SK-N-SH treated with all-trans-retinoic acid at 6 μM for 48 hours (cell line): Measurements from ENCODE around the gene HES1.

ENCODE experiments used
- ATAC-seq: fragments of 200-7000 bp; cut with Tn5 transposase; 3 replicates; pipeline ENCODE4 v1.9.1; 2020; ENCODE audit warnings: mild to moderate bottlenecking, moderate library complexity
- ARNTL ChIP-seq: fragments of 450-650 bp; formaldehyde crosslinking; IDR thresholded peaks from 2 replicates; pipeline ENCODE4 v1.5.0; 2020; ENCODE audit warnings: low read depth, mild to moderate bottlenecking, moderate library complexity, borderline replicate concordance
- BACH2 ChIP-seq: fragments of 250-450 bp; sonication (Bioruptor Pico); IDR thresholded peaks from 2 replicates; pipeline ENCODE4 v1.9.0; 2021; ENCODE audit warnings: mild to moderate bottlenecking, borderline replicate concordance
- CREB5 ChIP-seq: fragments of 250-450 bp; sonication (Bioruptor Pico); IDR thresholded peaks from 2 replicates; pipeline ENCODE4 v1.5.1; 2020; ENCODE audit warnings: low read depth, mild to moderate bottlenecking, moderate library complexity
- CSDC2 ChIP-seq: fragments of 250-450 bp; sonication (Bioruptor Pico); IDR thresholded peaks from 2 replicates; pipeline ENCODE4 v1.5.0; 2020; ENCODE audit warnings: mild to moderate bottlenecking, moderate library complexity
- CSRNP3 ChIP-seq: fragments of 250-450 bp; sonication (Bioruptor Pico); IDR thresholded peaks from 2 replicates; pipeline ENCODE4 v1.5.1; 2021; ENCODE audit warnings: mild to moderate bottlenecking, moderate library complexity
- ESRRG ChIP-seq: fragments of 250-450 bp; sonication (Bioruptor Pico); IDR thresholded peaks from 2 replicates; pipeline ENCODE4 v1.6.1; 2021; ENCODE audit warnings: mild to moderate bottlenecking
- GLIS3 ChIP-seq: fragments of 250-450 bp; sonication (Bioruptor Pico); IDR thresholded peaks from 2 replicates; pipeline ENCODE4 v1.5.0; 2020; ENCODE audit warnings: mild to moderate bottlenecking, moderate library complexity
- OSR1 ChIP-seq: fragments of 250-450 bp; sonication (Bioruptor Pico); IDR thresholded peaks from 2 replicates; pipeline ENCODE4 v1.8.0; 2022; ENCODE audit warnings: moderate library complexity, mild to moderate bottlenecking, inconsistent platforms
- PATZ1 ChIP-seq: fragments of 250-450 bp; sonication (Bioruptor Pico); IDR thresholded peaks from 2 replicates; pipeline ENCODE4 v1.8.0; 2020; ENCODE audit warnings: mild to moderate bottlenecking, moderate library complexity, borderline replicate concordance
- PPARA ChIP-seq: fragments of 250-450 bp; sonication (Bioruptor Pico); IDR thresholded peaks from 2 replicates; pipeline ENCODE4 v1.5.0; 2020; ENCODE audit warnings: mild to moderate bottlenecking, borderline replicate concordance
- RARB ChIP-seq: fragments of 250-450 bp; sonication (Bioruptor Pico); IDR thresholded peaks from 2 replicates; pipeline ENCODE4 v1.8.0; 2021; ENCODE audit warnings: mild to moderate bottlenecking, moderate library complexity
- SNAI2 ChIP-seq: fragments of 250-450 bp; sonication (Bioruptor Pico); IDR thresholded peaks from 2 replicates; pipeline ENCODE4 v1.5.0; 2020; ENCODE audit warnings: mild to moderate bottlenecking, moderate library complexity
- TCF4 ChIP-seq: fragments of 250-450 bp; sonication (Bioruptor Pico); IDR thresholded peaks from 2 replicates; pipeline ENCODE4 v1.8.0; 2021; ENCODE audit warnings: mild to moderate bottlenecking, moderate library complexity, borderline replicate concordance
- TSHZ2 ChIP-seq: fragments of 250-450 bp; sonication (Bioruptor Pico); IDR thresholded peaks from 2 replicates; pipeline ENCODE4 v1.5.0; 2020; ENCODE audit warnings: mild to moderate bottlenecking, moderate library complexity
- ZC3H10 ChIP-seq: fragments of 250-450 bp; sonication (Bioruptor Pico); IDR thresholded peaks from 2 replicates; pipeline ENCODE4 v1.5.1; 2021; ENCODE audit warnings: mild to moderate bottlenecking, moderate library complexity
- ZFP3 ChIP-seq: fragments of 250-450 bp; sonication (Bioruptor Pico); IDR thresholded peaks from 2 replicates; pipeline ENCODE4 v1.5.0; 2020; ENCODE audit warnings: mild to moderate bottlenecking, moderate library complexity
- ZFP30 ChIP-seq: fragments of 450-650 bp; formaldehyde crosslinking; IDR thresholded peaks from 2 replicates; pipeline ENCODE4 v1.5.0; 2022; ENCODE audit warnings: mild to moderate bottlenecking, moderate library complexity
- ZNF565 ChIP-seq: fragments of 450-650 bp; formaldehyde crosslinking; conservative IDR thresholded peaks from 2 replicates; pipeline ENCODE4 v1.5.0; 2020; ENCODE audit warnings: low read depth, mild to moderate bottlenecking, moderate library complexity
- ZNF70 ChIP-seq: fragments of 450-650 bp; formaldehyde crosslinking; IDR thresholded peaks from 2 replicates; pipeline ENCODE4 v1.5.0; 2020; ENCODE audit warnings: mild to moderate bottlenecking, moderate library complexity
- TF ChIP-seq, protein P1 (sequence below): fragments of 250-450 bp; sonication (Bioruptor Pico); IDR thresholded peaks from 2 replicates; pipeline ENCODE4 v1.8.0; 2021; ENCODE audit warnings: low read depth, mild to moderate bottlenecking, moderate library complexity, borderline replicate concordance

HES1 gene

GRCh38 chr3:194132465-194133286, 3.3 kb upstream of the HES1 start:
- TF ChIP-seq TSHZ2 (no peak), GLIS3 (CRISPR knock-in tag) (no peak), OSR1 (CRISPR knock-in tag) (no peak)
- TF ChIP-seq, all 23 proteins: peak for 0
- ATAC-seq: no peak

DNA sequence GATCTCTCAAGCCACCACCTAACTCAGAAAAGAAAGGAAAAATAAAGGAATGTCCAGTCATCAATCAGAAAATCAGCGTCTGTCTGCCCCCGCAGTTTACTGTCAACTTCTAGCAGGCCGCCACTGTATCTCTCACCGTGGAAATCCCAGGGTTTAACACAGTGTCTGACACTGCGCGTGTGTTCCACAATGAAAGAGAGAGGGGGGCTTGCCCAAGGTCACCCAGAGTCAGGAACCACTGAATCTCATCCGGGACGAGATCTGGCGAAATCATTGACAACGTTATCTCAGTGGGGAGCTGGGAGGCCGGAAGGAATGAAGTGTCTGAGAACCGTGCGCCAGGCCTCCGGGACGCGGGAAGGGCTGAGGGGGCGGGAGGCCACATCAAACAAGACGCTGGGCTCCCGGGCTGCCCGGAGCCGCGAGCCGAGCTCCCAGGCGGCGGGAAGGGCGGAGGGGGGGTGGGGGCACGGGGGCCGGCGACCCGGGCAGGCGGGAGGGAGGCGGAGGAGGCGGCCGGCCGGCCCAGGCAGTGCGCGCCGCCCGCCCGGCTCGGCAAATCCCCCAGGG, 2.2 kb upstream of the HES1 start:
- no peak for ATAC-seq
- TF ChIP-seq PATZ1 (CRISPR knock-in tag) (0 out of 2 replicates have a peak, but pooled peaks have one; percentile 25), CSRNP3 (CRISPR knock-in tag) (no peak), ZFP3 (CRISPR knock-in tag) (peak; percentile 79; the same call in 1 of the 2 replicates), ZNF565 (CRISPR knock-in tag) (no peak), CSDC2 (0 out of 2 replicates have a peak, but pooled peaks have one; percentile 23), TSHZ2 (peak; percentile 55; the same call in 1 of the 2 replicates), BACH2 (CRISPR knock-in tag) (no peak), OSR1 (CRISPR knock-in tag) (no peak), PPARA (CRISPR knock-in tag) (no peak)
- TF ChIP-seq, protein P1, sequence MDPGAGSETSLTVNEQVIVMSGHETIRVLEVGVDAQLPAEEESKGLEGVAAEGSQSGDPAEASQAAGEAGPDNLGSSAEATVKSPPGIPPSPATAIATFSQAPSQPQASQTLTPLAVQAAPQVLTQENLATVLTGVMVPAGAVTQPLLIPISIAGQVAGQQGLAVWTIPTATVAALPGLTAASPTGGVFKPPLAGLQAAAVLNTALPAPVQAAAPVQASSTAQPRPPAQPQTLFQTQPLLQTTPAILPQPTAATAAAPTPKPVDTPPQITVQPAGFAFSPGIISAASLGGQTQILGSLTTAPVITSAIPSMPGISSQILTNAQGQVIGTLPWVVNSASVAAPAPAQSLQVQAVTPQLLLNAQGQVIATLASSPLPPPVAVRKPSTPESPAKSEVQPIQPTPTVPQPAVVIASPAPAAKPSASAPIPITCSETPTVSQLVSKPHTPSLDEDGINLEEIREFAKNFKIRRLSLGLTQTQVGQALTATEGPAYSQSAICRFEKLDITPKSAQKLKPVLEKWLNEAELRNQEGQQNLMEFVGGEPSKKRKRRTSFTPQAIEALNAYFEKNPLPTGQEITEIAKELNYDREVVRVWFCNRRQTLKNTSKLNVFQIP: no peak

DNA sequence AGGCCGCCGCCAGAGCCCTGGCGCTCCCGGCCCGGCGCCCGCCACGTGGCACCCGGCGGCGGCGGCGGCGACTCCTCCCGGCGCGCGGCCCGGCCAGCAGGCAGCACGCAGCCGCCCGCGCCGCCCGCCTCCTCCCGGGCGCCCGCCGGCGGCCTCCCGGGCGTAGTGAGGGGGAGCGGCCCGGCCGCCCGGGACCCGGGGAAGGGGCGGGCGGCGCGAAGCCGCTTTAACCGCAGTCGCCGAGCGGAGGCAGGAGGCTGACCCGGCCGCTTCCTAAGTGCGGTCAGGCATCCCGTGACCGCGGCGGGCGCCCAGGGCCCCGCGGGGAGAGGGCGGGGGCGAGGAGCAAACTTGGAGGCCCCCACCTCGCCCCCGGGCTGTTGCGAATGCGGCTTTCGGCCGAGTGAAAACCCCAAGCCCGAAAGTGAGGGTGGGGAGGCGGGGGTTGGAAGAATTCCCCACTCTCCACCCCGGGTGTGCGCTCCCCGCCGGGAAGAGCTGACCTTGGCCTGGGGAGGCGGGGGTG, 1.7 kb upstream of the HES1 start:
- peak; percentile 1; the same call in 1 of the 3 replicates for ATAC-seq
- TF ChIP-seq RARB (CRISPR knock-in tag) (no peak), ESRRG (CRISPR knock-in tag) (no peak), TSHZ2 (no peak), BACH2 (CRISPR knock-in tag) (no peak), ARNTL (CRISPR knock-in tag) (no peak), PPARA (CRISPR knock-in tag) (no peak), ZFP30 (CRISPR knock-in tag) (no peak), CSDC2 (no peak), ZNF70 (CRISPR knock-in tag) (no peak), SNAI2 (no peak), CREB5 (CRISPR knock-in tag) (no peak), ZFP3 (CRISPR knock-in tag) (no peak), TCF4 (no peak), GLIS3 (CRISPR knock-in tag) (no peak), ZC3H10 (CRISPR knock-in tag) (no peak), OSR1 (CRISPR knock-in tag) (no peak)
